Smooth muscle cell (in vitro differentiated cells): ENCODE measurements around the gene PDPN. TPM values are rescaled to one million over a fixed set of nuclear protein-coding genes. Genes with fewer than 3 reads are reported as not detected.
A peak's percentile ranks its signal among the peaks of the same experiment; 100 is the strongest.

ENCODE experiments used
- DNase-seq: peaks from one replicate; lab custom pipeline; 2025; ENCODE audit not compliant: unreplicated experiment; lab: John Stamatoyannopoulos, UW
- H2AFZ ChIP-seq: fragments of 200-600 bp; sonication (generic); 2 replicates; pipeline ENCODE4 v1.6.0; 2016; ENCODE audit warnings: antibody characterized with exemption, low read depth, mild to moderate bottlenecking
- H3F3A ChIP-seq: fragments of 200-600 bp; sonication (generic); 2 replicates; pipeline ENCODE4 v1.6.0; 2017; ENCODE audit warnings: antibody characterized with exemption, low read depth
- H3K27ac ChIP-seq: fragments of 200-600 bp; sonication (generic); 2 replicates; pipeline ENCODE4 v1.5.1; 2016; ENCODE audit warnings: low read depth, mild to moderate bottlenecking
- H3K27me3 ChIP-seq: fragments of 200-600 bp; sonication (generic); 2 replicates; pipeline ENCODE4 v1.6.1; 2016; ENCODE audit warnings: low read depth, mild to moderate bottlenecking
- H3K36me3 ChIP-seq: fragments of 200-600 bp; sonication (generic); 2 replicates; pipeline ENCODE4 v1.5.1; 2016; ENCODE audit warnings: low read depth
- H3K4me1 ChIP-seq: fragments of 200-600 bp; sonication (generic); 2 replicates; pipeline ENCODE4 v1.5.1; 2016; ENCODE audit warnings: low read depth
- H3K4me2 ChIP-seq: fragments of 200-600 bp; sonication (generic); 2 replicates; pipeline ENCODE4 v1.6.0; 2016; ENCODE audit warnings: mild to moderate bottlenecking
- H3K4me3 ChIP-seq: fragments of 200-600 bp; sonication (generic); 2 replicates; pipeline ENCODE4 v1.5.1; 2016; ENCODE audit warnings: mild to moderate bottlenecking
- H3K79me2 ChIP-seq: fragments of 200-600 bp; sonication (generic); 2 replicates; pipeline ENCODE4 v1.6.0; 2016; ENCODE audit warnings: low read depth, mild to moderate bottlenecking
- H3K9ac ChIP-seq: fragments of 200-600 bp; sonication (generic); 2 replicates; pipeline ENCODE4 v1.6.0; 2016; ENCODE audit warnings: low read depth
- H3K9me3 ChIP-seq: fragments of 200-600 bp; sonication (generic); replicated peaks from 2 replicates; pipeline ENCODE4 v1.5.1; 2016; ENCODE audit warnings: low read depth
- H4K20me1 ChIP-seq: fragments of 200-600 bp; sonication (generic); 2 replicates; pipeline ENCODE4 v1.6.0; 2016; ENCODE audit warnings: low read depth
- WGBS: methylation state at CpG from one replicate; pipeline ENCODE4 v1.1.7; 2016; ENCODE audit warnings: low lambda C conversion rate; 5-methylcytosine and 5-hydroxymethylcytosine counted together
- polyA plus RNA-seq: library from polyadenylated mRNA; unstranded; fragments of >200 nt; fragmentation: Nextera tagmentation; extraction: Ambion mirVana; gene quantifications from 2 replicates; pipeline ENCODE4 v1.2.1, GENCODE V29; 2016
- total RNA-seq: library from RNA; depleted of rRNA; stranded (reverse); fragments of >200 nt; gene quantifications from 2 replicates; pipeline ENCODE4 v1.2.3, GENCODE V29; 2014
- TF ChIP-seq, protein P1 (sequence below): fragments of 200-600 bp; sonication (generic); IDR thresholded peaks from 2 replicates; pipeline ENCODE4 v1.5.1; 2017; ENCODE audit warnings: borderline replicate concordance, mild to moderate bottlenecking, antibody characterized with exemption; ENCODE audit not compliant: insufficient read depth, poor library complexity, severe bottlenecking

PDPN gene
- 459 and 476 TPM in 2 replicates for total RNA-seq
- 336 and 414 TPM in 2 replicates for polyA plus RNA-seq

DNA sequence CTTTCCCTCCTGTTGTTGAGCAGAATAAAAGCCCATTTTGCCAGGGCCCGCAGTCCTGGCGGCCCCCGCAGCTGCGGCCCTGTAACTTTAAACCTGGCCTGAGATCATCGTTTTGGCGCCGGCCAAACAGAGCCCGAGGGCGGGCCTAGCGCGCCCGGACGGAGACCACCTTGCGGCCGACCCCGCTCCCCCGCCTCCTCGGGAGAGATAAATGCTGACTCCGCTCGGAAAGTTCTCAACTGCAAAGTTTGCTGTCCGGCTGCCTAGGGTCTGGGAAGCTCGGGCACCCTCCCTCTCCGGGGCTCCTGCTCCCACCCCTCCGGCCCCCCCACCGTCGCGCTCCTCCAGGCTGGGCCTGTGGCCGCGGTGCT lies at the start of gene PDPN:
Gene PDPN, plus strand, starts transcription at position 238 of the 371 bp plus-strand sequence. CDS start 202 bp downstream, outside the sequence.
- peaks cover 35% of the 10 kb centered on the region for H3K4me1 ChIP-seq
- peak; percentile 40 for DNase-seq
- peaks cover 52% of the 10 kb centered on the region for H3K79me2 ChIP-seq
- H3K36me3 ChIP-seq = no peaks in the 10 kb centered on the region
- no peaks in the 10 kb centered on the region for H3K9me3 ChIP-seq
- peaks cover 34% of the 10 kb centered on the region for H4K20me1 ChIP-seq
- peak within 1 kb of the TSS; percentile 93 for H3K9ac ChIP-seq
- peak within 1 kb of the TSS; percentile 94 for H3K27ac ChIP-seq
- peaks cover 14% of the 10 kb centered on the region for H3F3A ChIP-seq
- 1% methylated on average over 28 of the region's 29 CpGs for WGBS
- peak within 1 kb of the TSS; percentile 84 for H3K4me2 ChIP-seq
- no peaks in the 10 kb centered on the region for H3K27me3 ChIP-seq
- TF ChIP-seq, protein P1, sequence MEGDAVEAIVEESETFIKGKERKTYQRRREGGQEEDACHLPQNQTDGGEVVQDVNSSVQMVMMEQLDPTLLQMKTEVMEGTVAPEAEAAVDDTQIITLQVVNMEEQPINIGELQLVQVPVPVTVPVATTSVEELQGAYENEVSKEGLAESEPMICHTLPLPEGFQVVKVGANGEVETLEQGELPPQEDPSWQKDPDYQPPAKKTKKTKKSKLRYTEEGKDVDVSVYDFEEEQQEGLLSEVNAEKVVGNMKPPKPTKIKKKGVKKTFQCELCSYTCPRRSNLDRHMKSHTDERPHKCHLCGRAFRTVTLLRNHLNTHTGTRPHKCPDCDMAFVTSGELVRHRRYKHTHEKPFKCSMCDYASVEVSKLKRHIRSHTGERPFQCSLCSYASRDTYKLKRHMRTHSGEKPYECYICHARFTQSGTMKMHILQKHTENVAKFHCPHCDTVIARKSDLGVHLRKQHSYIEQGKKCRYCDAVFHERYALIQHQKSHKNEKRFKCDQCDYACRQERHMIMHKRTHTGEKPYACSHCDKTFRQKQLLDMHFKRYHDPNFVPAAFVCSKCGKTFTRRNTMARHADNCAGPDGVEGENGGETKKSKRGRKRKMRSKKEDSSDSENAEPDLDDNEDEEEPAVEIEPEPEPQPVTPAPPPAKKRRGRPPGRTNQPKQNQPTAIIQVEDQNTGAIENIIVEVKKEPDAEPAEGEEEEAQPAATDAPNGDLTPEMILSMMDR = no peak
- peak within 1 kb of the TSS; percentile 70 for H3K4me3 ChIP-seq
- peak within 1 kb of the TSS; percentile 10 for H2AFZ ChIP-seq

DNA sequence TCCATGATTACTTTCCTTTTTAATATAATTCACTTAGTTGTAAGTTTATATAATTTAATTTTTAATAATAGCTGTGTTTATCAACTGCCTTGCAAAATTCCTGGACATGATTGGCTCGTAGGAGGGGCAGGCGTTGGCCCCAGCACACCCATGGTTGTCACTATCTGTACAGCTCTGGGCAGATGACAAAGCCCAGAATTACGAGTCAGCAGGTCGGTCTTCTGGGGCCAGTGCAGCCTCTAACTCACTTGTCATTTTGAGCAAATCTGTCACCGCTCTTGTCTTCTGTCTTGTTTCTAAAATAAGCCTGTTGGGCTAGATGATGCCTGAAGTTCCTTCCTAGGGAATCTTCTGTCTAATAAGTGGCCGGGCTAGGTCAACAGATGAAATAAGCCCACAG lies 48.4 kb upstream of the PDPN start:
- Histone ChIP-seq H3K9me3 (no peaks in the 10 kb centered on the region), H3K79me2 (no peaks in the 10 kb centered on the region), H3K4me2 (no peak overlapping the region), H2AFZ (no peak overlapping the region), H3K9ac (no peak overlapping the region), H3K36me3 (no peaks in the 10 kb centered on the region), H3K4me3 (no peak overlapping the region), H3K4me1 (no peaks in the 10 kb centered on the region), H3K27ac (no peak overlapping the region), H4K20me1 (no peaks in the 10 kb centered on the region), H3K27me3 (no peaks in the 10 kb centered on the region), H3F3A (no peaks in the 10 kb centered on the region)
- TF ChIP-seq, protein P1 = no peak
- 60% methylated on average over 6 of the region's 6 CpGs for WGBS
- DNase-seq = no peak

GRCh38 chr1:13536571-13536970 lies 47.1 kb upstream of the PDPN start:
- 19% methylated on average over 4 of the region's 4 CpGs for WGBS
- no peak overlapping the region for H3K27ac ChIP-seq

DNA sequence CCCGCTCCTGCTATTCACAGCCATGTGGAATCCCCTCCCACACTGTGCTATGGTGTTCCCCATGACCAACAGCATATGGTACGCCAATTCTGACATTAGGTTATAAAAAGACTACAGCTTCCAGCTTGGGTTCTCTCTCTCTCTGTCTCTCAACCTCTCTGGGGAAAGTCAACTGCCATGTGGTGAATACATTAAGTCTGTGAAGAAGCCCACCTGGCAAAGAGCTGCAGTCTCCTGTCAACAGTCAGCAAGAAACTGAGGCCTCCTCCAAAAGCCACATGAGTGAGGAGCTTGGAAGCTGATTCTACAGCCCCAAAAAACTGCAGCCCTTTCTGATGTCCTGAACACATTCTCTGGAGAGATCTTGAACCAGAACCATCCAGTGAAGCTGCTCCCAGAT lies 44.8 kb upstream of the PDPN start:
- Histone ChIP-seq H3K27ac (no peak overlapping the region), H3K79me2 (no peaks in the 10 kb centered on the region), H3K4me1 (no peaks in the 10 kb centered on the region), H4K20me1 (no peaks in the 10 kb centered on the region), H3K36me3 (no peaks in the 10 kb centered on the region), H3K27me3 (no peaks in the 10 kb centered on the region), H2AFZ (no peak overlapping the region), H3K4me3 (no peak overlapping the region), H3K4me2 (no peak overlapping the region), H3K9ac (no peak overlapping the region), H3K9me3 (no peaks in the 10 kb centered on the region), H3F3A (no peaks in the 10 kb centered on the region)
- DNase-seq = no peak
- TF ChIP-seq, protein P1 = no peak
- 100% methylated on average over 2 of the region's 2 CpGs for WGBS

More at GRCh38 chr1:13536571-13536970, 47.1 kb upstream of the PDPN start:
- Histone ChIP-seq H3K4me3 (no peak overlapping the region), H3K27me3 (no peaks in the 10 kb centered on the region), H3K4me2 (peak overlapping the region; percentile 31), H3K36me3 (no peaks in the 10 kb centered on the region), H2AFZ (no peak overlapping the region), H3K4me1 (no peaks in the 10 kb centered on the region), H3K9ac (no peak overlapping the region), H3K9me3 (no peaks in the 10 kb centered on the region), H3K79me2 (no peaks in the 10 kb centered on the region), H4K20me1 (no peaks in the 10 kb centered on the region), H3F3A (no peaks in the 10 kb centered on the region)
- no peak for DNase-seq
- TF ChIP-seq, protein P1 = no peak
